Inflammatory macrophage treated with lipopolysaccharide for 1 hour (primary cell): Measurements from ENCODE around the gene NAV2.
"Not testable (repeated sequence)": the region's sequence is repeated elsewhere in the genome, so short reads cannot be mapped to it uniquely, and the experiment has no call there.

Experiments
- DNase-seq, 2 donors: peaks; one replicate each; pipeline ENCODE4 v3.0.0-alpha.2; 2020 to 2022

NAV2 gene

DNA sequence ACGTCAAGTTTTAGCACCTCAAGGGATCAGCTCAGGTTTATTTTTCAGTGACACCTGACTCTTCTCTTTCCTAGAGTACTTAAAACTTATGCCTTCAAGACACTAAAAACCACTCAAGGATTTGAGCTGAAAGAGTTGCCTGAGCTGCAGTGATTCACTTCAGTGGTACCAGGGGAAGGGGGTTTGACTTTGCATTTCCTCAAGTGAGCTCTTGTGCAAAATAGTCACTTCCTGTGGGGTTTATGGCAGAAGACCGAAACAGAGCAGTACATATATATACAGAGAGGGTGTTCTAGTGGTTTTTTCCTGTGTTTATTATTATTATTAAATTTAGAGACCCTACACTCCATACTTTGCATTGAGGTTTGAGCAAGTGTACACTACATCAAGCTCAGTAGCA, 386.9 kb downstream of the NAV2 start:
- no peak for DNase-seq

DNA sequence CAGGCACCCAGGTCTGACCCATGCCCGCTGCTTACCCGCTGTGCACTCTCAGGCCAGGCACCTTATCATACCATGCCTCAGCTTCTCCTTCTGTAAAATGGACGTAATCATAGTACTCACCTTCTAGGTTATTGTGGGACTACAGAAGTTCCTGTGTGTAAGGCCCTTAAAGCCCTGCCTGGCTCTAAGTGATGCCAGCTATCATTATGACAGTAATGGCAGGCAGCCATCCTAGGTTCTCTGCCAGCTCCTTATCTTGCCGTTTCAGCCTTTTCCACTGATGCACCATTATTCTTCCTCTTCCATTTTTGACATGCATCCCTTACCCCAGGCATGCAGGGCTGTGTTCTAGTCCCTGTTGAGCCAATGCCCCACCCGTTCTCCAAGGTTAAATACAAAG, 389.8 kb downstream of the NAV2 start:
- no peak for DNase-seq

DNA sequence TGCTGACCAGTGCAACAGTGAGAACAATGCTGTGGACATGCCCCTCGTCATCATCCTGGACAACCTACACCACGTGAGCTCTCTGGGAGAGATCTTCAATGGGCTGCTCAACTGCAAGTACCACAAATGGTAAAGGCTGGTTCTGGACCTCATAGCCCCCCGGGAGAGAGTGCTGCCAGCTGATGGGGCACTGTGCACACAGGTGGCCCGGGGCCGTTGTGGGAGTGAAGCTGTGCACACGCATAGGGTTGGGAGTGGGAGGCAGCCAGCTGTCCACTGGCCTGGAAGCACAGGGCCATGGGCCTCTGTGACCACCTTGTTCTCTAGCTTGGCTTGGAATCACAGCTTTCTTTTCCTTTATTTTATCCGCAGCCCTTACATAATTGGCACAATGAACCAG, 390.6 kb downstream of the NAV2 start:
- no peak for DNase-seq

DNA sequence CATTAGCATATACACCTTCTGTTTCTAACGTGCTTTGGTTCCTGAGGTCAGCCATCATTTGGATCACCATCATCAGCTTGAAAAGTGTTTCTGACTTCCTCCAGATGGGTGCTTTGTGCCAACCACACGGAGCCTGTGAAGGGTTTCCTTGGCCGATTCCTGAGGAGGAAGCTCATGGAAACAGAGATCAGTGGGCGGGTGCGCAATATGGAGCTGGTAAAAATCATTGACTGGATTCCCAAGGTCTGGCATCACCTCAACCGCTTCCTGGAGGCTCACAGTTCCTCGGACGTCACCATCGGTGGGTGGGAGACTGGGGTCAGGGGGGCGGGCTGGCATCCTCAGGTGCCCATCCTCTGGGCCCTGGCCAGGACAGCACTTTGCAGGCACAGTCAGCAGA, 392.8 kb downstream of the NAV2 start:
- DNase-seq: no peak

DNA sequence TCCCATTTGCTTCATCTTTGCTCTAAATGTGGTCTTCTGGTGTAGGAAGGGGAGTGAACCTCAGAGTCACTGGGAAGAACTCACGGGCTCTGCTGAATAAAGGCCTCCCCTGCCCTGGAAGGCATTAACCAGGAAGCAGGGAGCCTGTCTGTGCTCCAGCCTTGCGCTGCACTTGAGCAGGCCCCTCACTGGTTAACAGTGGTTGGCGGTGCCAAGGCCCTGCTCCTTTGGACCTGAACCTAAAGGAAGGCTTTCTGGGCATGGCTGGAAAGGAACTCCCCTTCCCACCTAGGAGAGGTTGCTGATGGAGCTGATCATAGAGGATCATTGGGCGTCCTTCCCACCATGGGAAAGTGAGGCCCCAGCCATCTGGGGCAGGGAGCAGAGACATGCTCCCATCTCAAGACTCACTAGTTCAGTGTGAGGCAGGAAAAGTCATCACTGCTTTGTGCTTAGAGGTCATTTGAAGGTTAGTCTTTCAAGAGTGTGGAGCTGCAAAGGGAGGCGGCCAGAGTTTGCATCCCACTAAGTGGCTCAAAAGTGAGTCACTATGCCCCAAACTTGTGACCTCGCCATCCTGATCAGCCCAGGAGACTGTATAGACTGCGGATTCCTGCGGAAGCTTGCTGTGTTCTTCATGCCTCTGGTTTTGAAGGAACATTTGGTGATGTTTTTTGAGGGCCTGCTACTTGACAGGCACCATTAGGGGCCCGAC, 397.3 kb downstream of the NAV2 start:
- no peak for DNase-seq

DNA sequence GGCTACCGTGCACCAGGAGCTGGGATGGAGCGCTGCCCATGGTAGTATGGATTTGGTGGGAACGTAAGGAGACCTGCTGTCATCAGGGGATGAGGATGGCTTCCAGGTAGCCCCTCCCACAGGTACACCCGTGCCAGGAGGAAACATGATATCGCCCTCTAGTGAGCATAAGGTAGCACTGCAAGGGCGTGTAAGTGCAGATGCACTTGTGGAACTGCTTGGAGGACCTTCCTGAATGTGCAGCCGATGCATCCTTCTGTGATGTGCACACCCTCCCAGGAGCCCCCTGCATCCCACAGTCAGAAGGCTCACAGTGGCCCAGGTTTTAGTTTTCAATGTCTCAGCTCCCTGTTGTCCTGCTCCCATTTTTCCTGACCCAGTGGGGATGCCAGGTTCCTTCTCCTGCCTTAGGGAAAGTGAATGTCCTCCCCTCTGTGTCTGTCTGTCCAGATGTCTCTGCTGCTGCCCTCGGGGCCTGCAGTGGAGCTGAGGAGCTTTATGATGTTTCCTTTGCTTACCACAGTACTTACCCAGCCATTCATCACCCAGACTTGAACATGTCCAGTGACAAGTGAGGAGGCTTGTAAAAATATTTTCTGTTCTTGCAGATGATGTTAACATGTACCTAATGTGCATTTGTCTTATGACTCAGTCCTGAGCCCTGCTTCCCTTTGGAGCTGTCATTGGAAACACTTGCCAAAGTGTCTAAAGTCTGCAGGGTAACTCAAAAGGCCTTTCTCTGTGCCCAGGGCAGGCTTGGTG, 398.5 kb downstream of the NAV2 start:
- DNase-seq: peak; percentile 9 to 42

DNA sequence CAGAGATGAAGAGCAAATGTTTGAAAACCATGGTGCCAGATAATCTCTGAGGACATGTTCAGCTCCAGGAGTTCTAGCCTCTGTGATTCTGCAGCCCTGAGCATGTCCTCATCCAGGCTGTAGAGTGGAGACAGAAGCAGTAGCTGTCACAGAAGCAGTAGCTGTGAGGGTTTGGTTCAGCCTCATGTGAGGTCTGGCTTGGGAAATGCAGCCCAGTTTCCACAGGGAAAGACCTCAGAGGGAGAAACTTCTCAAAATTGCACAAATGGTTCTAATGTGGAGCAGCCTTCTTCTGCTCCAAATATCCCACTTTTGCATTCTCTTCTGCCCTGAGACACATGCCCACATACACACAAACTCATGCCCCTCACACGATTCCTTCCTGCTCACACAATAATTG, 399.2 kb downstream of the NAV2 start:
- no peak for DNase-seq

DNA sequence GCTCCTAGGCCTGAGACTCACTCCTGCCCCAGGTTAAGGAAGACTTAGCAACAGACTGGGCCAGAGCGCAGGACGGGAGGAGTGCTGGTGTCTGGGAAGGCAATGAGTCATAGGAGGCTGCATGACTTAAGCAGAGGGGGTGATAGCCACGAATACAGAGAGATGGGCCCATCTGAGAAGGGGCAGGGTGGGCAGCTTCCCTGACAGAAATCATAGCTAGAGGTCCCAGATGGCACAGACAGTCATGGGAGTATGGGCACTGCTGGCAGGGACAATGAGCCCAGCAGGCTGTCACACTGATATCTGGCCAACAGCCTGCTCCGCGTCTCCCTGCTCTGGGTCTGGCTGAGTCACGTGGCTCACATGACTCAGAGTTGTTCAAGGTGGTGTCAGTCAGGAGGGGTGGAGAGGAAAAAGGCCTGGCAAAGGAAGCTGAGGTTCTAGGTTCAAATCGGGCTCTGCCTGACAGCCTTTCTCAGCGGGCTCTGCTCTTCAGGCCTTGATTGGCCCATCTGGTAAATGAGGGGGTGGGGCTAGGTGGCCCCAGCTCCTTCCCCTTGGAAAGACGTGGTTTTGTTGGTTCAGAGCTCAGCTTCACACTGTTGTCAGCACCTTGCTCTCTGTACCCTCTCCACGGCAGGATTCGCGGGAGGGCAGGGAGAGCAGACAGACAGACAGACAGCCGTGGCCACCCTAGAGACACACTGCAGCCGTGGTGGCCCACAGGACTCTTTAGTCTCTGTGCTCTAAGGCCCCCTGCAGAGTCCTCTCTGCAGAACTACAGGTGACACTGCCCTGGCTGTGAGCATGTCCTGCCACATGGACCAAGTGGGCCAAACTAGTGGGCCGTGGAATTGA, 399.9 kb downstream of the NAV2 start:
- peak in 1 of 2 donors; percentile 7 for DNase-seq

DNA sequence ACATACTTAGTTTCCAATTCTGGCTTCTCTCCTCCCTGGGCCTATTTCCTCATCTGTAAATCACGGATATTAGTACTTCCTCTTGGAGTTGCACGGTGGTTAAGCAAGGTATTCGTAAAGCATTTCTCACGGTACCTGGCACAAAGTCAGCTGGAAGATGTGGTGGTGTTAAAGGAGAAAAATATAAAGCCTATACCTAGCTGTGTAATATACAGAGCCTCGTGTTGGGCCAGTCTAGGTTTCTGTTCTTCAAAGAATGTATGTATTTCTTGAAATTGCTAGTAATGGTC, 400.5 kb downstream of the NAV2 start:
- no peak for DNase-seq

DNA sequence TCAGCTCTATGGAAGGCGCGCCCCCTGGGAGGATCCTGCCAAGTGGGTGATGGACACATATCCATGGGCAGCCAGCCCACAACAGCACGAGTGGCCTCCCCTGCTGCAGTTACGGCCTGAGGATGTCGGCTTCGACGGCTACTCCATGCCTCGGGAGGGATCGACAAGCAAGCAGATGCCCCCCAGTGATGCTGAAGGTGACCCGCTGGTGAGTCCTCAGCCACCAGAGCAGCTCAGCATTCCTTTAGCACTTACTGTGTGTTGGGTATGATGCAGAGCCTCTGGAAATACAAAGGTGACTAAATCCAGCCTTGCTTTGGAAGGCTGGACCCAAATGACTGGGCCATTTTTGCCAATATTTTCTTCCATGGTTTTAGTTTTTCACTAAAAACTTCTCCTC, 402.0 kb downstream of the NAV2 start:
- no peak for DNase-seq

DNA sequence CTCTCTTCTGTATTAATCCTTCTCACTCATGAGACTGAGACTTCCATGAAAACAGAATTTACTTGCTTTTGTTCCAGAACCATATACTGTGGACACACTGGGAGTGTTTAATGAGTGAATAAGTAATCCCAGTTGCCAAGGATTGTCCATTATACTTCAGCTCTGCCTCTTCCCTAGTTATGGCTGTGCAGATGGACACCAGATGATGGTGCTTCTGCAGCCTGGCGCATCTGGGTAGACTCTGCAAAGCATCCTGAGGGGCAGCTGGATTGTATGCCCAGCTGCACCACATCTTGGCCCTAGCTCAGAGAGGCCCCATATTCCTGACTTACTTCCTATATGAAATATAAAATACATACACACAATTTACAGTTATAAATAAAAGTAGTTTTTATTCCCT, 404.2 kb downstream of the NAV2 start:
- DNase-seq: no peak

DNA sequence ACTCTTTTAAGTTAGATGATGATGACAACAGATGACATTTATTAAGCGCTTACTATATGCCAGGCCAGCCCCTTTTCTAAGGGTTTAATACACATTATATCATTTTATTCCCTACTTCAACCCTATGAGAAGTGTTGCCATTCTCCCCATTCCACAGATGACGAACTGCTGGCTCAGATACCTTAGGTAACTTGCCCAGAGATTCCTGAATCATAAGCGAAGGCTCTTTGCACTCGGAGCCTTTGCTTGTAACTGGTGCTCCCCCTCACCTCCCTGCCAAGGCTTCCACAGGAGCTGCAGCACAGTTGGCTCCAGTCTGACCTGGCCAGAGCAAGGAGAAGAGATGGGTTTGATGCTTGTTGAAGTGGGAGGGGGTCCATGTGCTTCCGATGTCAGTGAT, 404.7 kb downstream of the NAV2 start:
- no peak for DNase-seq

DNA sequence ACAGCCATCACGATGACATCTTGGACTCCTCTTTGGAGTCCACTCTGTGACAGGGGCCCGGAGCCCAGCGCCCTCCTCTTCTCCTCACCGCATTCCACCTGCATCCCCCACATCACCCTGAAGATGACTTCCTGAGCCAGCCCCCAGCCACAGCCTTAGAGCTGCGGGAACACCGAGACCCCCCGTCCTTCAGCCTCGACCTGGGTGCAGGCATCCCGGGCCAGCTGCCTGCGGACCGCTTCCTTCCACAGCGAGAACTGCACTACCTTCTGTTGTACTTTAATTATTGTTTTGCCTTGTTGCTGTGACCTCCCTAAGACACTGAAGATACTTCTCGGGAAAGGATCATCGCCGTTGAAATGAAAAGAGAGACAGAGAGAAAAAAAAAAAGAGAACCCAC, 405.6 kb downstream of the NAV2 start:
- DNase-seq: no peak

DNA sequence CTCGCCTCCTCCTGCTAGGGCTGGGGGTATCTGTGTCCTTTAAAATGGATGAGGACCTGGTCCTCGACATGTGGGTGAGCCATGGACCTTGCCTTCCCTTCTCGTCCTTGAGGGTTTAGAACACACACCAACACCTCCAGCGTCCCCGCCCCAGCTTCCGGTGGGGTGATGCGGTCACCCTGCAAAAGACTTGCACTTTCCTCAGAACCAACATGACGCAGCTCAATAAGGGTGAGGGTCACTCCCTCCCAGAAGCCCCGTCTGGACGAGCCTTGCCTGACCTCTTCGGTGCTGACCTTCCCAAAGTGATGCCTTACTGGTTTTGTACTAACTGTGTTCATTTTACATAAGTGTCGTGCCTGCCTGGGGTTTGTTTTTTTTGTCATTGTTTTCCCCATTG, 406.7 kb downstream of the NAV2 start:
- no peak for DNase-seq

DNA sequence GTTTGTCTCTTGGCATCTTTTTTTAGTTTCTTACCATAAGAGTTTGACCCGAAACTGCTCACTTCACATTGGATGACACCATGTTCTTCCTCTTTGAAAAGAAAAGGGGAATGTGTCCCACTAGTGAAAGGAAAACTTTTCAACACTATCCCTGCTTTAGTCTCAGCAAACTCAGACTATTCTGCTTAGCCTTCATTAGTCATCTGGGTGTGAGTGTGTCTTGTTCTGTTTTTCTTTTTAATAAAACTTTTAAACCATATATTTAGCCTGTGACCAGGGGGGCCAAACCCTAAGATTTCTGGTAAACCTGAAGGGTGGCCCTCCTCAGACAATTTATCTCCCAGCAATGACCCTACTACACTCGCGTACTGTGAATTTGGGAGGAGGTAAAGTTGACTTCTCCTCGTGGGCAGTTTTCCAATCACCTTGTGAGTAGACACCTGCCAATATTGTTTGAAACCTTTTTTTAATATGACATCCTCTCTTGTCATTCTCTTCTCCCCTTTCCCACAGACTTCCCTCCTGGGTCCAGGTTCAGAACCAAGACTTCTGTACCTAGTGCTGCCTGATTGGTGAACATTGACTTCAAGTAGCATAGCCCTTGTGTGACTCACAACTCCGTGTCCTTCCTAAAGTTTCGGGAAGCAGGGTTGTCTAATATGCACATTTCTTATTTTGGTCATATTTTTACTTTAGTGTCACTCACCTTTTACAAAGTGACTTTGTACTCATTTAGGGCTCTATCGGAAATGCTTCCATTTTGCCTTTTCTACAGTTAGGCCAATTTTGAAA, 407.7 kb downstream of the NAV2 start:
- no peak for DNase-seq

DNA sequence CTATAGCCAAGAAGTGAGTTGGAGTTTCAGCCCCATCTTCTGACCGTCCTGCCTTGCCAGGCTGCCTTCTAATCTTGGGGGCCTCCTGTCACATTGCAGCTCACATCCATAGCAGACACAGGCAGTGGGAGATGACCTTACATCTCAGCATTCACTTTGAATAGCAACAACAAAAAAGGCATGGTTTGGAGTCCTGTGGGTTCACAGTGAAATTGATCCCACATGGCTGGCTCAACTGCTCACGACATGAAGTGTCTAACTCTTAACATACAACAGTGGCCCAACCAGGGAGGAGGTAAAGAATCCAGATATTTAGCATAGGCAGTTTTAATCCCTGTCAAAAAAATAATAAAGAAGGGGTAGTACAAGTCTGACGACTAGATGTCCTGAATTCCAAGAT, 409.5 kb downstream of the NAV2 start:
- DNase-seq: no peak

DNA sequence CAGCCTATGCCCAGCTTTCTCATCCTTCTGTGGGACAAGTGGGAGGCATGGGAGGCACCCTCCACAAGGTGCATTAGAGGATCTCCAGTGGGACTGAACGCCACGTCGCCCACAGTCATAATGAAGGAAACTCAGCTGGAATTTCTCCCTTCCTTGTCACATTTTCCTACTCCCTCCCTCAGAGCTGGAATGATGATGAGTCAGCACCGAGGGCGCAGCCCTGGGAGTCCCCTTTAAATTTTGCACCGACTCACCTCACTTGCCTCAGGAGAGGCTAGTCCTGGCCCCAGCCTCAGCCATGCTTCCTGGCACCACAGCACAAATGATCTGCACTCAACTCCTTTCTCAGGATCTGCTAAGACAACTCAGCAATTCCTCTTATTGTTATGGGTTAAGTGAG, 413.3 kb downstream of the NAV2 start:
- no peak for DNase-seq

DNA sequence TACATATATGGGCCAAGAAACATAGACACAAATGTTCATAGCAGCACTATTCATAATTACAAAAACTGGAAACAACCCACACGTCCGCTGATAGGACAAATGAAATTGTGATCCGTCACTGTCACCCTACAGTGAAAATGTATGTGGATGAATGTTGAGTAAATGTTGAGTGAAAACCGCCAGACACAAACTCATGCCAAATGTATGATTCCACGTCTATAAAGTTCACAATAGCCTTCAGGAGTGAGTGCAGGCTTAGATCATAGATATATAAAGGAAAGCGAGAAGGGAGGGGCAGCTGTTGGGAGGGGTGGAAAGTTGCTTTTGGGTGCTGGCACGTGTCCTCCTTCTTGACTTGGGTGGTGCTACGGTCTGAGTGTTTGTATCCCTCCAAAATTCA, 414.1 kb downstream of the NAV2 start:
- no peak for DNase-seq

DNA sequence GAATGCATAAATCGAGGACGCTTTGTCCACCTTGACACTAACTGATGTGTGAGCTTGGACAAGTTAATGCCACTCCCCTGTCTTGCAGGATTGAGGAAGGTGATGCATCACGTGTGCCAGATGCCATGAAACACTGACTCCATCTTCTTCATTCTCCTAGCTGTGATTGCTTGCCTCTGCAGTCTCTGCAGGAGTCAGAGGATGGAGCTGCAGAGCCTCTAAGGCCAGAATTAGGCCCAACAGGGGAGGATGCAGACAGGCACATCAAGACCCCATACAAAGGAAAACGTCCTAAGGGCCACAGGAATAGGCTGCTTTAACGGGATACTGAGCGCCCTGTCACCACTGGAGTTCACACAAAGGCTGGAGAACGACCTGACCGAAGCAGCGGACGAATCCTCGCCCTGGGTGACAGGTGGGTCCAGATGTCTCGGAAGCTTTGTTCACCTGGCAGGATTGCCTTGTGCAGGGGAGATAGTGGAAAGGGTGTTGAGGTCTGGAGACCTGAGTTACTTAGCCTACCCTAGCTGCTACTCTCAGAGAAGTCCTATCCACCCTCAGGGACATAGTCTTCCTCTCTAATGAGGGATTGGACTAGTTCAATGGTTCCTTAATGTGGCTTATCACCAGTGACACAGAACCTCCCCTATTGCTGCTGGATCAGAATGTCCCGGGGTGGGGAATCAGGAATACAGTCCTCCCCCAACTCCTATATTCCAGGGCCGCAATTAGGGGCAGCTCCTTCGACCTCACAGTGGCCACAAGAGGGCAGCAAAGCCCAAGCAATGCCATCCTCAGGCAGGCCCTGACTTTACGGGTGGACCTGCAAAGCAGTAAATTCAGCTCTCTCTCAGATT, 415.3 kb downstream of the NAV2 start:
- peak; percentile 22 to 76 for DNase-seq

DNA sequence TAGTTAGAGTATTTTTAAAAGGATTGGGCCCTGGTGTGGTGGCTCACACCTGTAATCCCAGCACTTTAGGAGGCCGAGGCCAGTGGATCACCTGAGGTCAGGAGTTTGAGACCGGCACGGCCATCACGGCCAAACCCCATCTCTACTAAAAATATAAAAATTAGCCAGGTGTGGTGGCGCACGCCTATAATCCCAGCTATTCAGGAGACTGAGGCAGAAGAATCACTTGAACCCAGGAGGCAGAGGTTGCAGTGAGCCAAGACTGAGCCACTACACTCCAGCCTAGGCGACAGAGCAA, 415.8 kb downstream of the NAV2 start:
- not testable (repeated sequence) for DNase-seq

DNA sequence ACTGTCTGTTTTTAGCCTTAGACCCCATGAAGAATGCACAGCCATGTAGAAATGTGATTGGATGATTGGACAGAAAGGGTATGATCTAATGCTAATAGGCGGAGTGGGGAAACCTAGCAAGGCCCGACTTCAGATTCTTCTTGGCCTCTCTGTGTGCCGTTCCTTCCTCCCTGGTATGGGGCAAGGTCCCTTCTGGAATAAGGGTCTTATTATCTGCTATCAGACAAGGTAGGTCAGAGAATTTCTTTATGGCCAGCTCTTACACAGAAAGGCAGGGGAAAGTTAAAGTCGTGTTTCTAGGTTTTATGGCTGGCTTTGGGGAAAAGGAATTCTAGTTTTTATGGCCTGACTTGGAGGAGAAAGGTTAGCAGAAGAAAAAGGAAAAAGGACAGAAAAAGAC, 417.0 kb downstream of the NAV2 start:
- DNase-seq: no peak
